Measurements from ENCODE around the gene SLC4A1.

Gene SLC4A1

DNA sequence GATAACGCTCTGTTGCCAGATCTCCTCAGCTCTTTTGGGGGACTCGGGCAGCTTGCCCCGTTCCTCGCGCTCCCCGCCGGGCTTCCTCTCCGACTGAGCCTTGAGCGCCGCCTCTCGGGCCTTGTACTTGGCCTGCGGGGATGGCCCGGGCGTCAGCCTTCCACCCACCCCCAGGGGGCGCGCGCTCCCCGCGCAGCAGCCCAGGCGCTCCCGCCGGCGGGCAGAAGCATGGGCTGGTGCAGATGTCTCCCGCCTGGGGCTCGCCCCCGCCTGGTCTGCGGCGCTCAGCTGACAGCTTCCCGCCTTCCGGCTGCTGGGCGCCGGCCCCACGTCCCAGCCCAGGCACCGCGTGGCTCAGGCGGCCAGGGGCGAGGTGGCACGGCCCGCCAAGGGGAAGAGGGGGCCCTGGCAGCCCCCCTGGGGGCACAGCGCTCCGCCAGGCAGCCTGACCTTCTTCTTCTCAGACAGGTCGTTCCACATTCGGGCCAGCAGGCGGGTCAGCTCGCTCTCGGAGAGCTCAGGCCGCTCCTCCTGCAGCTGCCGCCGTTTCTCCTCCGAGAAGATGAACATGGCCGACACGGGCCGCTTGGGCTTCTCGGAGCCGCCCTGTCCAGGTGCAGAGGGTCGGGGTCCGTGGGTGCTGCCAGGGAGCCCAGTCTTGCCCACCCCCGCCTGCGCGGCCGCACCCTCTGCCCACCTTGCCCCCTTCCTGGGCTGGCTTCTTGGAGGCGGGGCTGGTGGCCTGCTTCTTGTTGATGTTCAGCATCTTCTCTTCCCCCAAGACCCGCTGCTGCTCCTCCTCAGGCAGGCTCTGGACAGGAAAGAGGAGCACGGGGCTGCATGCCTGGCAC is 57.4 kb downstream of the SLC4A1 start:
- peak; percentile 80 to 99 (median 88) for DNase-seq
- intact Hi-C loops (cut with DNase I), result loop anchor here (1.0 to 2.0 kb wide), 2 partner anchors 8 to 120 kb away; no protein-coding TSS in a partner anchor

DNA sequence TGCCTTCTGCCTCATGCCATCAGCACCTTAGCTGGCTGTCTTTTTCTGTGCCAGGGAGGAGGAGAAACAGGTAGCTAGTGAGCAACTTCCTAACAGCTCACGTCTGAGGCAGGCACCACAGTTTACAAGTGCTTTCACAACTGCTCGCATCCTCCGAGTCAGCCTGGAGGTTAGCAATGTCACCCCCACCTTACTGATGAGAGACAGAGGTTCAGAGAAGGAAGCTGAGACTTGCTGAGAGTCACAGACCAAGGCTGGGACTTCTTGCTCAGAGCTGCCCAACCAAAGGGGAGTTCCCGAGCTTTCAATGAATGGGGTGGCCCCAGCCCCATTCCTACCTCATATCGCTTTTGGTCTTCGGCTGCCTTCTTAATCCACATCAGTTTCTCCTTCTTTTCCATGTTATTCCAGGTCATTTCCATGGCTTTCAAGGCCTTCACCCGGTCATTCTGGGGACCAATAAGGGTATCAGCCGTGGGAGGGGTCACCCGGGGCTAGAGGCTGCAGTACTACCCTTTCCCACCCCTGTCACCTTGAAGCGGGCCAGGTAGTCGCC is 58.1 kb downstream of the SLC4A1 start:
- intact Hi-C loops (cut with DNase I), result loop anchor here (1.0 to 2.0 kb wide), 2 partner anchors 8 to 121 kb away; no protein-coding TSS in a partner anchor
- no peak for DNase-seq

DNA sequence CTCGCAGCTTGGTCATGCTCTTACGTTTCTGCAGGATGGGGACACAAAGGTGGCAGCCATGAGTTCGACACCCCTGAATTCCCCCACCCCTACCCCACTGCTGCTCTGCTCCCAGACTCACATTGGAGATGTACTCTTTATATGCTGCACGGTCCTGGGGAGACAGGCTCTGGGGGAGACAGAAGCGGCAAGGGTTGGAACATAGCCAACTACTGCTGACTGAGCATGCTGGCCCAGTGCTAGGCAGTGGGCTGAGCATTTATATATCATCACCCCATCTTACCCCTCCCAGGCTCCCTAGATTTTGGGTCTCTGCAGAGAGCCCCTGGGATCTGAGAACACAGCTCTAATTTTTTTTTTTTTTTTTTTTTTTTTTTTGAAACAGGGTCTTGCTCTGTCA is 60.2 kb downstream of the SLC4A1 start:
- no peak for DNase-seq

DNA sequence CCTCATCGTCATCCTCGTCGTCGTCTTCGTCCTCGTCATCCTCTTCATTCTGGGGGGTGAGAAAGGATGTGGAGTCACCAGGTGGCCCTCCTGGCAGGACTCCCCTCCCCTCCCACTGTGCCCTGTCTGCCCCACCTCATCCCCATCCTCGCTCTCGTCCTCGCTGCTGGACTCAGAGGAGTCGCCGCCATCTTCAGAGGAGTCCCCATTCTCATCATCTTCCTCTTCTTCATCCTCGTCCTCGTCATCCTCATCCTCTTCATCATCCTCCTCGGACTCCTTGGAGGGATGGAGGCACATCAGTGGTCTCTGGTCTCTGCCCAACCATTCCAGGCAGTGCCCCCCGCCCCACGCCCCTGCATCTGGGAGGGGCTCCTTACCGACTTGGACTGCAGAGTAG is 60.6 kb downstream of the SLC4A1 start:
- intact Hi-C loops (cut with DNase I), result no loop called here
- DNase-seq, result peak in 1 of 10 donors; percentile 39

More for the DNA sequence above, 60.2 kb downstream of the SLC4A1 start:
- intact Hi-C loops (cut with DNase I), result no loop called here

DNA sequence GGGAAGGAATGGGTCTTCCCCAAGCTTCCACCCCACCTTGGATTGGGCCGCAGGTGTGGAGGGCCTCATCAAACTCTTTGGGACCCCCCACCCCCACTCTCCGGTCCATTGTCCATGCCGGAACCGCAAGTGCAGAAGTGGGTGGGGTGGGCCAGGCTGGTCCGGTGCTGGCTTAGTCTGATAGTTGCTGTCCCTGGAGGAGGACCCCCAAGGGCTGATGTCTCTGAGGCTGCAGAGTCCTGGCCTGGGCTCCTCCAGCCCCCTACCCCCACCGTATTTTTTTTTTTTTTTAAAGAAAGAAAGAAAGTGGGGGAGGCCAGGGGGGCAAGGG is 61.1 kb downstream of the SLC4A1 start:
- DNase-seq, result peak in 1 of 10 donors; percentile 59
- intact Hi-C loops (cut with DNase I), result no loop called here

DNA sequence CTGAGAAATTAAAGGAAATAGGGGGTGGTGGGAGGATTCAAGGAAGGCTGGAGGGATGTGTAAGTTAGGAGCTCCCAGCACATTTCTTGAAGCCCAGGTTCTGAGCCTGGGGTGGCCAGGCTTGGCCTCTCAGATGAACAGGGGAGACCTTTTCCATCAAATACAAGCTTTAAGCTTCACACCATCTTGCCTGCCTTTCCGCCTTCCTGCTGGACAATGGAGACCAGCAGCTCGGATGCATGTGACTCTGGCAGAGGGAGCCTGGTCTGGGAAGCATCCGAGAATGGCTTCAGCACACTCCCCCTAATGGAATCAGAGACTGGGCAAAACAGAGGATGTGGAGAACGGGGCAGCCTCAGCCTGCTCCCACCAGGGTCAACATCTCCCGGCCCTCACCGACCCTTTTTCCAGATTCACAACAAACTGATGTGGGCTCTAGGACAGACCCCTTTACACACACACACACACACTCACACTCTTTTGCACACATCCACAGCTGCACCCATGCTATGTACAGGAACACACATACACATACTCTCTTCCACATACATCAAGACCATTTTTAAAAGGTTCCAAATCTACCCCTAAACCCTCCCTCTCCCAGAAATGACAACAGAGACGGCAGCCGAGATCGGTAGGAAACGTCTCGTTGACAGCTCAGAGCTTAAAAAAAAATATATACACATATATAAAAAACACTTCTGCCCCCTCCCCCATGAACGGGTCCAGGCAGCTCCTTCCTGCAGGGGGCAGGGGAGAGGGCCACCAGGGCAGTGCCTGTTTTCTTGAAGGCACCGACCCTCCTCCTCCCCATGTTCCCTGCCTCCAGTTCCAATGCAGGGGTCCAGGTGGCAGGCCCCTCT is 61.7 kb downstream of the SLC4A1 start:
- DNase-seq, result peak in 1 of 10 donors; percentile 58
- intact Hi-C loops (cut with DNase I), result no loop called here

DNA sequence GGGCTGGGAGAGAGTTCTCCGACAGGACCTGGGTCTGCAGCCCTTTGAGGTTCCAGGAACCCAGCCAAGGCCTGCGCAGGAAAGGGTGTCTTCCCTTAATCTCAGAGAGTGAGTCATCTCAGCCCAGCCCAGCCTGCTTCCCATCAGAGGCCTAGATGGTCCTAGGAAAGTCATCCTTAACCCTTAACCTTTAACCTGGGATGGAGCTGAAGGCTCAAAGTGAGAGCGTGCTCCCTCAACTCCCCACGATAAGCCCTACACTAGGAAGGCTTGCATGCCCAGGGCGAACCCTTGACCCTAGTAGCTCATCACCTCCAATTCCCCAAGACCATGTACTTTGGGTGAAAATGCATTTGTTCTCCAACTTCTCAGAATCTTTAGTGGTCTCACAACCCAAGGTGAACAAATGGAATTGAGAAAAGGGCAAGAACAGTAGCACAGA is 63.5 kb downstream of the SLC4A1 start:
- intact Hi-C loops (cut with DNase I), result no loop called here
- DNase-seq, result no peak

DNA sequence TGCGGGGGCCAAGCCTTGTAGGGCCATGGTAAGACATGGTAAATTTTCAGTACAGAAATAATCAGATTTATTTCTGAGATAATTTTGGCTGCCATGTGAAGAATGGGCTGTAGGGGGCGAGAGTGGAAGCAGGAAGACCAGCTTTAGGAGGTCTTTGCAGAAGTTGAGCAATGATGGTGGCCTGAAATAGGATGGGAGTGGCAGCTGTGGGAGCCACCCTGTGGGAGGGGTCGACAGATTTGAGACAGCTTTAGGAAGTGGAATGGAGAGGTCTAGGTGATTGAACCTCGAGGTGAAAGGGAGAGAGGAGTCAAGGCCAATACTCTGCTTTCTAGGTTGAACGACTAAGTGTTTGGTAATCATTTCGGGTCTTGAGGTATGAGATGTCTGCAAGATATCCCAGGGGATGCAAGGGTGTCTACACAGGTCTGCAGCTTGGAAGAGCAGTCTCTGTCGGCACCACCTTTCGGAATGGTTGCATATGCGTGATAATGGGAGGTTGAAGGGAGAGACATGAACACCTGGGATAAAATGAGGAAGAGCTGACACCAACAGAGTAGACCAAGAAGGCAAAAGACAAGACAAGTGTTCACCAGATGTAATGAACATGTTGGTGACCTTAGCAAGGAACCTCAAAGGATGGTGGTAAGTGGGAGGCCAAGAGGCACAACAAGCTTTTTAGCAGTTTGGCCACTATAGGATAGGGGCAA is 64.0 kb downstream of the SLC4A1 start:
- DNase-seq, result peak in 1 of 10 donors; percentile 32
- intact Hi-C loops (cut with DNase I), result no loop called here

DNA sequence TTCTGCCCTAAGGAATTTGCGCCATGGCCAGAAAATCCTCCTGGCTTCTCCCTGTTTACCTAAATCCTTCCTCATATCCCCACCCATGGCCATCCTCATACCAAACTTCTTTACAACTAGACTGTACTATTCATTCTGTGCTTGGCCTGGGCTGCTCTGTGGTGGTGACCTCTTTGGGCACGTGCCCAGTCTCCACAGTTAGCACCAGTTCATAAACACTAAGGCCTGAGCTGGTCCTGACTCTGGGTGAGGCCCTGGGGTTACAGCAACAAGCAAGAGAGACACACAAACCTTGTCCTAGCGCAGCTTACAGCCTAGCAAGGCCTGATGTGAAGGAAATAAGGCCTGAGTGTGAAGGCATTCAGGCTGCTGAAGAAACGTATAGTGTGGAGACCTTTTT is 65.2 kb downstream of the SLC4A1 start:
- intact Hi-C loops (cut with DNase I), result no loop called here
- DNase-seq, result no peak

DNA sequence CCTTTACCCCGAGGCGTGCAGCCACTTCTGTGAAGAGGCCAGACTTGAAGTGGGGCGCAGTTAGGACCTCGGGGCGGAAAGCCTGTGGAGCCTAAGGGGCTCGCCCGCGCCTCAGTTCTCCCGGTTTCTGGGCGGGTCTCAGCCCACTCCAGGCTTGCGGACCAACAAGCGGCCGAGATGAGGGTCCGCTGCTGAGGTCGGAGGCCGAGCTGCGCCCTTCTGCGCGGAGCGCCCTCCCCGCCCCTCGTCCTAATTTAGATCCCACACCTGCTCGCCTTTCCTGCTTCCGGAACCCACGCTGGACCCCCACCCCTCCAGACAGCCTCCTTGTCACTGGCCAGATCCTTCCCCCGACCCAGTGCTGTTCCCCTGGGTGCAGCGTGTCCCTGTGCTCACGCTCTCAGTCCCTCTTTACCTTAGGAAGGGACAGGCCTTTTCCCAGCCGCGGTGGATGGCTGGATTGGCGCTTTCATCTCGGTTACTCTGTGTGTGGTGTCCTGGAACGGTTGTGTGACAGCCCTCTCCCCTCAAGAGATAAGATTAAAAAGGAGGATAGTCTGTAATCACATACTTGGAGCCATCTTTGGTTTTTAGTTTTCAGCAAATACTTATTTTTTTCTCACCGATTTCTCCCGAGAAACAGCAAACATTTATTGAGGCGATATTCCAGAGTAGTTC is 67.3 kb downstream of the SLC4A1 start:
- DNase-seq, result peak in 1 of 10 donors; percentile 18
- intact Hi-C loops (cut with DNase I), result loop anchor here (1.0 kb wide), 2 partner anchors 14 to 18 kb away; partner anchors contain the start of gene TMUB2

DNA sequence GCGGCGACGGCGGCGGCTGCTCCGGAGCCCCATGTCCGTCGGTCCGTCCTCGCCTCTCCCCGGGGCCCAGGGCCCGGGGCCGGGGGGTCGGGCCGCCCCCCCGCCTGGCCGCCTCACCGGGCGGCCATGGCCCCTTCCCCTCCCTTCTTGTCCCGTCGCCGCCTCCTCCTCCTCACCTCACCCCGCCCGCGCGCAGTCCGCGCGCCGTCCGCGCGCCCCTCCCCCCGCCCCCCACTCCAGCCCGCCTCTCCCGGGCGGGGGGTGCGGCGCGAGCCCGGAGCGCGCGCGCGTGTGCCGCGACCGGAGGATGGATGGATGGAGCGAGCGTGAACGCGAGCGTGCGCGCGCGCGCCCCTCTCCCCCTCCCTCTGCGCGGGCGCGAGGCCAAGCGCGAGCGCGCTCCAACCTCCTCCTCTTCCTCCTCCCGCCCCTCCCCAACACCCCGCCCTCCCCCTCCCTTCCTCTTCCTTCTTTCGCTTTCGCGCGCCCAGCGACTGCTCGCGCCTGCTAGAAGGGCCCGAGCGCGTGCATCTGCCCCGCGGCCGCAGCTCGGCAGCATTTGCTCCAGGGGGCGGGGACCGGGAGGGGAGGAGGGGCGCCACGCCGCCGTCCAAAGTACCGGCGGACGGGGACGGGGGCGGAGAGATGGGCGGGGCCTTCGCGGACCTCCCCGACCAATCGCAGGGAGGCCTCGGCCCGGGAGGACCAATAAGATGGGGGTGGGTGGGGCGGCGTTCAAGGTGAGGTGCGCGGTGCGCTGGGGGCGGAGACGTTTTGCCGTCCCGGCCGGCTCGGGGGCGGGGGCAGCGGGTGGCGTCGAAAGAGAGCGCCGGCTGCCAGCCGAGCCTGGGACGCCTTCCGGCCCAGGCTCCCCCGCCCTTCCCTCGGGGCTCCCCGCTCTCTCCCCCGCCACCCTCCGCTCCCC is 68.1 kb downstream of the SLC4A1 start, which contains the start of gene ATXN7L3:
TSS of gene ATXN7L3 (minus strand) at position 332 of the 925 bp plus-strand sequence. CDS start 1,814 bp downstream, outside the sequence.
- peak; percentile 94 to 99 (median 96) for DNase-seq
- intact Hi-C loops (cut with DNase I), result loop anchor here (1.0 kb wide), 2 partner anchors 14 to 18 kb away; partner anchors contain the start of gene TMUB2

DNA sequence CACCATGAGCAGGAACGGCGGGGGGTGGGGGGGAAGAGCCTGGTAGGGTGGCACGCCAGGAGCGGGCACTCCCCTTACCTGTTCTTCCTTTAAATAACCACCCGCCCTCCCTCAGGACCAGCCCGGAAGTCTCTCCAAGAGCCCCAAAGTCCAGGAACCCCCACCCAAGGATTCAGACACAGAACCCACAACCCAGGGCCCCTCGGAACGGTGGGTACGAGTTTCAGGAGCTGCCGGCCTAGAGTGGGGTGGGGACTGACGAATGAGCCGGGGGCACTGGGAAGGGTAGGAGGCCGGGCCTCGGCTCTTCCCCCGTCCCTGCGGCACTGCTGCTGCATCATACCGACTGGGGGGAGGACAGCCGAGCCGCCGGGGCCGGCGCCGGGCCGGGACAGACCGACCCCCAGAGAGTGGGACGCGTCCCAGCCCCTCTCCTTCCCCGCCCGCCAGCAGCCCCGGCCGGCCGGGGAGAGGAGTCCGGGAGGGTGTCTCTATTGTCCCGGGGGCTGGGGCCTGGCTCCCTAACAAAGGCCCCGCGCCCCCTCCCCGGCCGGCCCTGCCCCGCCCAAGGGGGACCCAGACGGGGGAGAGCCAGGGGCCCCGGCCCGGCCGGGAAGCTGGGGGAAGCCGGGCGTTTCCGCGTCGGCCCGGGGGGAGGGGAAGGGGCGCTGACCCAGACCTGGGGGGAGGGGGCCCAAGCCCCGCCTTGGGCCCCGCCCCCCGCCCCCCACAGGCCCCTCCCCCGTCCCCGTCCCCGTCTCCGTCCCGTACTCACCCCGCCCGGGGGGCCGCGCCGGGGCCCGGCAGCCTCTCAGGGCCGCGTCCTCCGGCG is 69.0 kb downstream of the SLC4A1 start:
- DNase-seq, result peak in 1 of 10 donors; percentile 44
- intact Hi-C loops (cut with DNase I), result no loop called here
